ENCODE results near the gene ZBTB5.
A peak's percentile ranks its signal among the peaks of the same experiment; 100 is the strongest.
"Not testable (repeated sequence)": the region's sequence is repeated elsewhere in the genome, so short reads cannot be mapped to it uniquely, and the experiment has no call there.

ZBTB5 gene

DNA sequence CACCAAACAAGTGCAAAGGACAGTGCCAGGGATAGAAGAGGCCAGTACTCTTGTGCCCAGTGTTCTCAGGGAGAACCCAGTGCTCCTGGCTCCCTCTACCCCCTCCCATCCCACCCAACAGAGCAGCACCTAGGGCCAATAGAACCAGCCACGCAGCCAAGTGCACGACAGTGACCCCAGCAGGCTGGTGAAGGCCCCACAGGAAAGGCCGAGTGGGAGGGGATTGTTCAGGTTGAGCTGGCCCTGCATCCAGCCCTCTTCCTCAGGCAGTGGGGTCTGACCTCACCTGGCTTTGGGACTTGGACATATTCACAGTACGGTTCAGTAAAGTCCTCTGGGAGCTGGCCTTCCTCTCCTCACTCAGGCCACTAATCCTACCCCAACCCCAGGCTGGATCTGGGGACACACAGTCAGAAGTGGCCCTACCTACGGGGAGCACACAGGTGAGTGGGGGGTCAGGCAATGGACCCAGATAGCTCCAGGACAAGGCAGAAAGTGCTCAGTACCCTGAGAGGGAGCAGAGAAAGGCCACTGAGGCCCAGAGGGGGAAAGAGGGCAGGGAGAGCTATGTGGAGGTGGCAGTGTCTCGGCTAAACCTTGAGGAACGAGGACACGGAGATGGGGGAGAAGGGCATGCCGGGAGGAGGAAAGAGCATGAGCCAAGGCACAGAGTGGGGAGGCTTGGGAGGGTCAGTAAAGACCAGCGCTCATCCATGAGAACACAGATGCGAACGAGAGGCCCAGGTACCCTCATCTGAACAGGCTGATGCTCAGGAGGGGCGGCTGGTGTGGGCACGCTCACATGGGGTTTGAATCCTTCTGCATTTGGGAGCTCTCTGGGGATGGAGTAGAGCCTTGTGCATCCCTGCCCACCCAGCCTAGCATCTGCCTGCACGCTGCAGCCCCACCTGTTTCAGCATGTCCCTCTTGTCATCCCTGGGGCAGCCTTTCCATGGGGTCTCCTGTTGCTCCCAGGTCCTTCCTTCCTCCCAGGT lies 46.1 kb upstream of the ZBTB5 start:
- Histone ChIP-seq H3K27me3 (ENCODE audit: low read length) (no peaks in the 10 kb centered on the region), H3K4me2 (ENCODE audit: low read depth, low read length, poor library complexity, severe bottlenecking) (no peak overlapping the region), H3K9me3 (ENCODE audit: insufficient read depth, low read length) (no peaks in the 10 kb centered on the region), H2AFZ (ENCODE audit: low read depth, low read length, severe bottlenecking) (no peak overlapping the region), H4K20me1 (ENCODE audit: low read depth, low read length) (no peaks in the 10 kb centered on the region), H3F3A (ENCODE audit: insufficient read depth) (peaks cover 17% of the 10 kb centered on the region), H3K27ac (ENCODE audit: low read depth, low read length) (0 out of 2 replicates have a peak overlapping the region, but pooled peaks have one; percentile 2), H3K79me2 (ENCODE audit: insufficient read depth, low read length) (no peaks in the 10 kb centered on the region), H3K36me3 (ENCODE audit: low read length) (no peaks in the 10 kb centered on the region), H3K4me3 (ENCODE audit: insufficient read depth, low read length, poor library complexity, severe bottlenecking) (no peak overlapping the region), H3K9ac (ENCODE audit: low read length) (no peak overlapping the region), H3K9me2 (replicated peaks; ENCODE audit: insufficient read depth, low read length) (no peaks in the 10 kb centered on the region)
- TF ChIP-seq EZH2phosphoT487 (conservative IDR thresholded peaks at IDR 0.05; ENCODE audit: low read length): no peak
- TF ChIP-seq, protein P1, sequence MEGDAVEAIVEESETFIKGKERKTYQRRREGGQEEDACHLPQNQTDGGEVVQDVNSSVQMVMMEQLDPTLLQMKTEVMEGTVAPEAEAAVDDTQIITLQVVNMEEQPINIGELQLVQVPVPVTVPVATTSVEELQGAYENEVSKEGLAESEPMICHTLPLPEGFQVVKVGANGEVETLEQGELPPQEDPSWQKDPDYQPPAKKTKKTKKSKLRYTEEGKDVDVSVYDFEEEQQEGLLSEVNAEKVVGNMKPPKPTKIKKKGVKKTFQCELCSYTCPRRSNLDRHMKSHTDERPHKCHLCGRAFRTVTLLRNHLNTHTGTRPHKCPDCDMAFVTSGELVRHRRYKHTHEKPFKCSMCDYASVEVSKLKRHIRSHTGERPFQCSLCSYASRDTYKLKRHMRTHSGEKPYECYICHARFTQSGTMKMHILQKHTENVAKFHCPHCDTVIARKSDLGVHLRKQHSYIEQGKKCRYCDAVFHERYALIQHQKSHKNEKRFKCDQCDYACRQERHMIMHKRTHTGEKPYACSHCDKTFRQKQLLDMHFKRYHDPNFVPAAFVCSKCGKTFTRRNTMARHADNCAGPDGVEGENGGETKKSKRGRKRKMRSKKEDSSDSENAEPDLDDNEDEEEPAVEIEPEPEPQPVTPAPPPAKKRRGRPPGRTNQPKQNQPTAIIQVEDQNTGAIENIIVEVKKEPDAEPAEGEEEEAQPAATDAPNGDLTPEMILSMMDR (IDR thresholded peaks at IDR 0.05; ENCODE audit: insufficient read depth, low read length, poor library complexity, severe bottlenecking): peak; percentile 25

DNA sequence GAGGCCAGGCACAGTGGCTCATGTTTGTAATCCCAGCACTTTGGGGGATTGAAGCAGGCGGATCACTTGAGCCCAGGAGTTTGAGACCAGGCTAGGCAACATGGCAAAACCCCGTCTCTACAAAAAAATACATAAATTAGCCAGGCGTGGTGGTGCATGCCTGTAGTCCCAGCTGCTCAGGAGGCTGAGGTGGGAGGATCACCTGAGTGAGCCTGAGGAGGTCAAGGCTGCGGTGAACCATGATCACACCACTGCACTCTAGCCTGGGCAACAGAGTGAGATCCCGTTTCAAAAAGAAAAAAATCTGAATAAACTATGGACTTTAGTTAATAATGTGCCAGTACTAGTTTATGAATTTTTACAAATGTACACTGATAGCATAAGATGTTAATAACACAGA lies 44.8 kb upstream of the ZBTB5 start:
- not testable (repeated sequence) for H3K36me3 ChIP-seq (ENCODE audit: low read length); H3K9me2 ChIP-seq (replicated peaks; ENCODE audit: insufficient read depth, low read length); H3K79me2 ChIP-seq (ENCODE audit: insufficient read depth, low read length); H4K20me1 ChIP-seq (ENCODE audit: low read depth, low read length); H3K27me3 ChIP-seq (ENCODE audit: low read length); H3K9ac ChIP-seq (ENCODE audit: low read length); H2AFZ ChIP-seq (ENCODE audit: low read depth, low read length, severe bottlenecking); H3K4me3 ChIP-seq (ENCODE audit: insufficient read depth, low read length, poor library complexity, severe bottlenecking); H3K9me3 ChIP-seq (ENCODE audit: insufficient read depth, low read length); H3K4me2 ChIP-seq (ENCODE audit: low read depth, low read length, poor library complexity, severe bottlenecking)
- peak overlapping the region; percentile 2; the same call in 1 of the 2 replicates for H3K27ac ChIP-seq (ENCODE audit: low read depth, low read length)
- H3F3A ChIP-seq (ENCODE audit: insufficient read depth): peaks cover 21% of the 10 kb centered on the region

DNA sequence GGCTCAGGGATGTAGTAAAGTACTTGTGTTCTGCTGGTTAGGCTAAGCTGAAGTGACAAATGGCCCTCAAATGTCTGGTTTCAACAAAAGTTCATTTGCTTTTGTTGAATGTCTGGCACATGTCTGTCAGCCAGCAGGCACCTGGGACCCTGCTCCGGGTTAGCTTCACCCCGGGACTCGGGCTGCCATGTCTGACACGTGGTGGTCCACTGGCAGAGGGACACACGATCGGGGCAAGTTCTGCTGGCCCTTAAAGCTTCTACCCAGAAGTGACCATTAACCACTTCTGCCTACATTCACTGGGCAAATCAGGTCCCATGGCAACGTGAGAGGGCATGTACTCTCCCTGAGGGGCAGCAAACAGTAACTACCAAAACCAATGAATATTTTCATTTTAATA lies 44.3 kb upstream of the ZBTB5 start:
- no peak for TF ChIP-seq EZH2phosphoT487 (conservative IDR thresholded peaks at IDR 0.05; ENCODE audit: low read length)
- TF ChIP-seq, protein P1 (IDR thresholded peaks at IDR 0.05; ENCODE audit: insufficient read depth, low read length, poor library complexity, severe bottlenecking): no peak
- Histone ChIP-seq H3K9me3 (ENCODE audit: insufficient read depth, low read length) (no peaks in the 10 kb centered on the region), H3K4me2 (ENCODE audit: low read depth, low read length, poor library complexity, severe bottlenecking) (no peak overlapping the region), H3K27me3 (ENCODE audit: low read length) (no peaks in the 10 kb centered on the region), H3K4me3 (ENCODE audit: insufficient read depth, low read length, poor library complexity, severe bottlenecking) (no peak overlapping the region), H3K9ac (ENCODE audit: low read length) (no peak overlapping the region), H2AFZ (ENCODE audit: low read depth, low read length, severe bottlenecking) (no peak overlapping the region), H3F3A (ENCODE audit: insufficient read depth) (peaks cover 21% of the 10 kb centered on the region), H3K9me2 (replicated peaks; ENCODE audit: insufficient read depth, low read length) (no peaks in the 10 kb centered on the region), H3K36me3 (ENCODE audit: low read length) (no peaks in the 10 kb centered on the region), H3K79me2 (ENCODE audit: insufficient read depth, low read length) (no peaks in the 10 kb centered on the region), H3K27ac (ENCODE audit: low read depth, low read length) (no peak overlapping the region), H4K20me1 (ENCODE audit: low read depth, low read length) (no peaks in the 10 kb centered on the region)

DNA sequence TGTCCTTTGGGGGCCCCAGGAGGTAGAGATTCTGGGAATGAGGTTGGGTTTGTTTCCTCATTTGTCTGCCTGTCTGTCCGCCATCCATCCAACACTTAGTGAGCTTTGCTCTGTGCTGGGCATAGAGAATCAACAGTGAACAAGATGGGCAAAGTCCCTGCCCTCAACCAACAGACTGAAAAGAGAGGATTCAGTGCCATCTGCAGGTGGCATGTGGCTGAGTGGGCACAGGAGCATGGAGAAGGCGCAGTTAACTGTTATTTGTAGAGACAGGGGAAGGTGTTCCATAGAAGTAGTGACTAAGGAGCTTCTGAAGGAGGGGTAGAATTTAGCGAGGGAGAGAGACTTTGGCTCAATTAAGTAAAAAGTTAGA lies 43.6 kb upstream of the ZBTB5 start:
- Histone ChIP-seq H3K27ac (ENCODE audit: low read depth, low read length) (no peak overlapping the region), H3K4me3 (ENCODE audit: insufficient read depth, low read length, poor library complexity, severe bottlenecking) (no peak overlapping the region), H3K9me3 (ENCODE audit: insufficient read depth, low read length) (no peaks in the 10 kb centered on the region), H3K4me2 (ENCODE audit: low read depth, low read length, poor library complexity, severe bottlenecking) (no peak overlapping the region), H2AFZ (ENCODE audit: low read depth, low read length, severe bottlenecking) (no peak overlapping the region), H3F3A (ENCODE audit: insufficient read depth) (peaks cover 21% of the 10 kb centered on the region), H4K20me1 (ENCODE audit: low read depth, low read length) (no peaks in the 10 kb centered on the region), H3K9ac (ENCODE audit: low read length) (no peak overlapping the region), H3K9me2 (replicated peaks; ENCODE audit: insufficient read depth, low read length) (no peaks in the 10 kb centered on the region), H3K27me3 (ENCODE audit: low read length) (no peaks in the 10 kb centered on the region), H3K36me3 (ENCODE audit: low read length) (no peaks in the 10 kb centered on the region), H3K79me2 (ENCODE audit: insufficient read depth, low read length) (no peaks in the 10 kb centered on the region)
- no peak for TF ChIP-seq EZH2phosphoT487 (conservative IDR thresholded peaks at IDR 0.05; ENCODE audit: low read length)
- TF ChIP-seq, protein P1 (IDR thresholded peaks at IDR 0.05; ENCODE audit: insufficient read depth, low read length, poor library complexity, severe bottlenecking): peak; percentile 28
